Ishikawa (cell line): ENCODE measurements around the gene ALDH2.

Source experiments
- CREB1 ChIP-seq: IDR thresholded peaks from 2 replicates; pipeline ENCODE4 v1.6.1; 2012; ENCODE audit warnings: low read depth
- EP300 ChIP-seq: IDR thresholded peaks from 2 replicates; pipeline ENCODE4 v1.6.1; 2012; ENCODE audit warnings: borderline replicate concordance
- FOXM1 ChIP-seq: IDR thresholded peaks from 2 replicates; pipeline ENCODE4 v1.6.1; 2012; ENCODE audit warnings: low read depth, borderline replicate concordance
- RAD21 ChIP-seq: IDR thresholded peaks from 2 replicates; pipeline ENCODE4 v1.6.1; 2012; ENCODE audit warnings: low read depth
- TAF1 ChIP-seq: IDR thresholded peaks from 2 replicates; pipeline ENCODE4 v1.6.1; 2012; ENCODE audit warnings: low read depth, mild to moderate bottlenecking
- TCF12 ChIP-seq: IDR thresholded peaks from 2 replicates; pipeline ENCODE4 v1.6.1; 2012; ENCODE audit warnings: low read depth
- USF1 ChIP-seq: IDR thresholded peaks from 2 replicates; pipeline ENCODE4 v1.6.1; 2012
- YY1 ChIP-seq: IDR thresholded peaks from 2 replicates; pipeline ENCODE4 v1.6.1; 2012; ENCODE audit warnings: low read depth
- ZBTB7A ChIP-seq: IDR thresholded peaks from 2 replicates; pipeline ENCODE4 v1.6.1; 2012; ENCODE audit warnings: low read depth

- no peak for TF ChIP-seq RAD21
- TF ChIP-seq EP300: no peak
- TF ChIP-seq FOXM1: no peak
- TF ChIP-seq USF1: no peak
- TF ChIP-seq TAF1: no peak
- no peak for TF ChIP-seq YY1
- no peak for TF ChIP-seq CREB1
- no peak for TF ChIP-seq ZBTB7A
- no peak for TF ChIP-seq TCF12
Observed at GRCh38 chr12:111756196-111756595, 10.5 kb upstream of the ALDH2 start.
